SU-DHL-6 (cell line): Measurements from ENCODE around the gene CYB561.

Source experiments
- H2AFZ ChIP-seq: fragments of 200-600 bp; sonication (generic); 2 replicates; pipeline ENCODE4 v1.6.1; 2014; ENCODE audit warnings: low read depth, mild to moderate bottlenecking, moderate library complexity, mixed read lengths, antibody characterized with exemption, low read length; ENCODE audit not compliant: severe bottlenecking
- H3F3A ChIP-seq: fragments of 200-600 bp; shearing (Covaris generic); 2 replicates; pipeline ENCODE4 v1.6.0; 2016; ENCODE audit warnings: antibody characterized with exemption, mild to moderate bottlenecking; ENCODE audit not compliant: insufficient read depth
- H3K27ac ChIP-seq: fragments of 200-600 bp; sonication (generic); 2 replicates; pipeline ENCODE4 v1.5.1; 2016; ENCODE audit warnings: low read depth, mild to moderate bottlenecking, low read length, moderate library complexity, mixed read lengths
- H3K27me3 ChIP-seq: fragments of 200-600 bp; sonication (generic), shearing (Covaris generic); 2 replicates; pipeline ENCODE4 v1.6.0; 2014; ENCODE audit warnings: mild to moderate bottlenecking, low read length
- H3K36me3 ChIP-seq: fragments of 200-600 bp; sonication (generic); 2 replicates; pipeline ENCODE4 v1.6.1; 2014; ENCODE audit warnings: mild to moderate bottlenecking, low read length, mixed read lengths
- H3K4me2 ChIP-seq: fragments of 300-600, 200-600 bp; shearing (Covaris generic), sonication (generic); 2 replicates; pipeline ENCODE4 v1.6.0; 2014; ENCODE audit warnings: low read length, low read depth, mild to moderate bottlenecking; ENCODE audit not compliant: poor library complexity, severe bottlenecking
- H3K4me3 ChIP-seq: fragments of 200-600 bp; sonication (generic); 2 replicates; pipeline ENCODE4 v1.5.1; 2014; ENCODE audit warnings: antibody characterized with exemption, low read length, mild to moderate bottlenecking, mixed read lengths; ENCODE audit not compliant: insufficient read depth, poor library complexity, severe bottlenecking
- H3K79me2 ChIP-seq: fragments of 200-600 bp; sonication (generic); 2 replicates; pipeline ENCODE4 v1.6.1; 2014; ENCODE audit warnings: mild to moderate bottlenecking, low read length, moderate library complexity; ENCODE audit not compliant: insufficient read depth
- H3K9ac ChIP-seq: fragments of 200-600 bp; sonication (generic); 2 replicates; pipeline ENCODE4 v1.7.0; 2014; ENCODE audit warnings: mild to moderate bottlenecking, low read length
- H3K9me2 ChIP-seq: fragments of 200-600 bp; sonication (generic); replicated peaks from 2 replicates; pipeline ENCODE4 v1.6.1; 2014; ENCODE audit warnings: low read length; ENCODE audit not compliant: insufficient read depth
- H3K9me3 ChIP-seq: fragments of 200-600 bp; sonication (generic); 2 replicates; pipeline ENCODE4 v1.6.1; 2014; ENCODE audit warnings: low read length, mixed read lengths; ENCODE audit not compliant: insufficient read depth
- H4K20me1 ChIP-seq: fragments of 200-600 bp; sonication (generic); 2 replicates; pipeline ENCODE4 v1.6.1; 2014; ENCODE audit warnings: low read depth, mild to moderate bottlenecking, antibody characterized with exemption, low read length, moderate library complexity, mixed read lengths
- CTCF ChIP-seq: fragments of 200-600 bp; sonication (generic); IDR thresholded peaks from one replicate; pipeline ENCODE4 v1.5.1; 2017; ENCODE audit warnings: antibody characterized with exemption, mild to moderate bottlenecking, low read length, moderate library complexity; ENCODE audit not compliant: insufficient read depth, poor library complexity, severe bottlenecking
- EZH2phosphoT487 ChIP-seq: fragments of 200-600 bp; sonication (generic), shearing (Covaris generic); conservative IDR thresholded peaks from 2 replicates; pipeline ENCODE4 v1.6.1; 2018; ENCODE audit warnings: mild to moderate bottlenecking, antibody characterized with exemption, low read length, moderate library complexity, mixed read lengths

Gene CYB561

GRCh38 chr17:63446753-63447470 lies 806 bp upstream of the CYB561 start:
- no peak overlapping the region for H3K4me2 ChIP-seq
- H3F3A ChIP-seq, result no peaks in the 10 kb centered on the region
- no peaks in the 10 kb centered on the region for H3K27me3 ChIP-seq
- TF ChIP-seq EZH2phosphoT487 (no peak), CTCF (no peak)
- H3K36me3 ChIP-seq, result no peaks in the 10 kb centered on the region
- no peaks in the 10 kb centered on the region for H3K9me2 ChIP-seq
- H4K20me1 ChIP-seq, result no peaks in the 10 kb centered on the region
- no peak overlapping the region for H3K27ac ChIP-seq
- H3K4me3 ChIP-seq, result no peak overlapping the region
- no peak overlapping the region for H3K9ac ChIP-seq
- no peaks in the 10 kb centered on the region for H3K79me2 ChIP-seq
- H3K9me3 ChIP-seq, result no peaks in the 10 kb centered on the region
- no peak overlapping the region for H2AFZ ChIP-seq

- no peaks in the 10 kb centered on the region for H3K36me3 ChIP-seq
- H4K20me1 ChIP-seq, result no peaks in the 10 kb centered on the region
- H3K9me3 ChIP-seq, result no peaks in the 10 kb centered on the region
- no peak overlapping the region for H3K4me2 ChIP-seq
- H3K79me2 ChIP-seq, result no peaks in the 10 kb centered on the region
- no peaks in the 10 kb centered on the region for H3K27me3 ChIP-seq
- no peak for TF ChIP-seq EZH2phosphoT487
- no peak for TF ChIP-seq CTCF
- H3K27ac ChIP-seq, result no peak overlapping the region
- H2AFZ ChIP-seq, result no peak overlapping the region
- H3K4me3 ChIP-seq, result no peak overlapping the region
- no peak overlapping the region for H3K9ac ChIP-seq
- H3F3A ChIP-seq, result no peaks in the 10 kb centered on the region
- H3K9me2 ChIP-seq, result no peaks in the 10 kb centered on the region
Measured at GRCh38 chr17:63445571-63445953, 544 bp downstream of the CYB561 start.

GRCh38 chr17:63445065-63445464 lies 1.0 kb downstream of the CYB561 start:
- Histone ChIP-seq H4K20me1 (no peaks in the 10 kb centered on the region), H2AFZ (no peak overlapping the region), H3K9ac (no peak overlapping the region), H3K79me2 (no peaks in the 10 kb centered on the region), H3K4me2 (no peak overlapping the region), H3K4me3 (no peak overlapping the region), H3K9me3 (no peaks in the 10 kb centered on the region), H3F3A (no peaks in the 10 kb centered on the region), H3K9me2 (no peaks in the 10 kb centered on the region), H3K27ac (no peak overlapping the region), H3K27me3 (no peaks in the 10 kb centered on the region), H3K36me3 (no peaks in the 10 kb centered on the region)
- no peak for TF ChIP-seq CTCF
